Superior temporal gyrus (tissue), 1 donor: Measurements from ENCODE around the gene RASEF.
"Not testable (repeated sequence)": the region's sequence is repeated elsewhere in the genome, so short reads cannot be mapped to it uniquely, and the experiment has no call there.

Experiments
- DNase-seq: peaks from one replicate; pipeline ENCODE4 v3.0.0-alpha.2; 2016; ENCODE audit errors: extremely low spot score

RASEF gene

GRCh38 chr9:83062651-83063527, at the start of gene RASEF:
TSS of gene RASEF (minus strand) at chr9:83063142. CDS start at chr9:83062867, 275 bp downstream.
- DNase-seq = no peak

GRCh38 chr9:83111169-83111568, 48.2 kb upstream of the RASEF start:
- no peak for DNase-seq

GRCh38 chr9:83109296-83109695, 46.4 kb upstream of the RASEF start:
- DNase-seq = no peak

- DNase-seq = no peak
Measured at GRCh38 chr9:83108208-83108607, 45.3 kb upstream of the RASEF start.

- DNase-seq = no peak
Measured at GRCh38 chr9:83106772-83107171, 43.8 kb upstream of the RASEF start.

GRCh38 chr9:83106263-83106662, 43.3 kb upstream of the RASEF start:
- DNase-seq = no peak

GRCh38 chr9:83097633-83098032, 34.7 kb upstream of the RASEF start:
- DNase-seq = no peak

- DNase-seq = not testable (repeated sequence)
Measured at GRCh38 chr9:83093311-83093710, 30.4 kb upstream of the RASEF start.

- no peak for DNase-seq
Measured at GRCh38 chr9:83081846-83082245, 18.9 kb upstream of the RASEF start.

- DNase-seq = no peak
Measured at GRCh38 chr9:83081010-83081409, 18.1 kb upstream of the RASEF start.

- not testable (repeated sequence) for DNase-seq
Measured at GRCh38 chr9:83075932-83076331, 13.0 kb upstream of the RASEF start.

- not testable (repeated sequence) for DNase-seq
Measured at GRCh38 chr9:83072498-83072897, 9.6 kb upstream of the RASEF start.

GRCh38 chr9:83071626-83072025, 8.7 kb upstream of the RASEF start:
- DNase-seq = no peak

GRCh38 chr9:83070261-83070660, 7.3 kb upstream of the RASEF start:
- no peak for DNase-seq

GRCh38 chr9:83069651-83070050, 6.7 kb upstream of the RASEF start:
- no peak for DNase-seq

- no peak for DNase-seq
Measured at GRCh38 chr9:83068414-83068813, 5.5 kb upstream of the RASEF start.

- no peak for DNase-seq
Measured at GRCh38 chr9:83067579-83067978, 4.6 kb upstream of the RASEF start.

- no peak for DNase-seq
Measured at GRCh38 chr9:83066771-83067170, 3.8 kb upstream of the RASEF start.

GRCh38 chr9:83065233-83065632, 2.3 kb upstream of the RASEF start:
- no peak for DNase-seq

- DNase-seq = no peak
Measured at GRCh38 chr9:83061990-83062650, 822 bp downstream of the RASEF start.

- DNase-seq = no peak
Measured at GRCh38 chr9:83061036-83061435, 1.9 kb downstream of the RASEF start.

- DNase-seq = no peak
Measured at GRCh38 chr9:83060556-83060955, 2.4 kb downstream of the RASEF start.

- DNase-seq = no peak
Measured at GRCh38 chr9:83059417-83059816, 3.5 kb downstream of the RASEF start.
